Heart right ventricle (tissue), 16 donors: ENCODE data around the gene DTNBP1. TPM values are rescaled to one million over a fixed set of nuclear protein-coding genes. Genes with fewer than 3 reads are reported as not detected.

ENCODE experiments used
- ATAC-seq, 8 donors: fragments of 200-7000 bp; cut with Tn5 transposase; one replicate each; pipeline ENCODE4 v1.9.1; 2020; ENCODE audit warnings: mild to moderate bottlenecking in 8 of 8, moderate library complexity in 8 of 8, moderate number of reproducible peaks in 1 of 8
- DNase-seq, 2 donors: peaks; one replicate each; pipeline ENCODE4 v3.0.0-alpha.2; 2020
- H3K27ac ChIP-seq, 10 donors: fragments of 200-600 bp; sonication (generic) in 2 of 10; one replicate each; pipeline versions ENCODE4 v1.5.0 to v1.8.0; 2020 to 2022; ENCODE audit warnings: mild to moderate bottlenecking in 3 of 10
- H3K27me3 ChIP-seq, 7 donors: fragments of 200-600 bp; one replicate each; pipeline ENCODE4 v1.8.0; 2021 to 2022; ENCODE audit warnings: mild to moderate bottlenecking in 2 of 7
- H3K36me3 ChIP-seq, 9 donors: fragments of 200-600 bp; sonication (generic) in 1 of 9; one replicate each; pipeline versions ENCODE4 v1.5.0 to v1.8.0; 2020 to 2022; ENCODE audit warnings: mild to moderate bottlenecking in 2 of 9
- H3K4me1 ChIP-seq, 9 donors: fragments of 200-600 bp; sonication (generic) in 1 of 9; one replicate each; pipeline versions ENCODE4 v1.5.0 to v1.8.0; 2020 to 2022; ENCODE audit warnings: mild to moderate bottlenecking in 4 of 9
- H3K4me3 ChIP-seq, 10 donors: fragments of 200-600 bp; sonication (generic) in 2 of 10; one replicate each; pipeline versions ENCODE4 v1.5.0 to v1.8.0; 2020 to 2022; ENCODE audit warnings: mild to moderate bottlenecking in 7 of 10, moderate library complexity in 2 of 10
- H3K9me3 ChIP-seq, 11 donors: fragments of 200-600 bp in 10 of 11; sonication (generic) in 2 of 11; one replicate each; pipeline versions ENCODE4 v1.5.0 to v1.8.0; 2013 to 2022; ENCODE audit warnings: mild to moderate bottlenecking in 2 of 11, control low read depth in 1 of 11, moderate library complexity in 1 of 11
- CTCF ChIP-seq, 9 donors: fragments of 200-600 bp; sonication (generic) in 2 of 9; IDR thresholded peaks; one replicate each; pipeline versions ENCODE4 v1.5.0 to v1.8.0; 2021 to 2022; ENCODE audit warnings: antibody characterized with exemption in 9 of 9, mild to moderate bottlenecking in 5 of 9, moderate library complexity in 1 of 9
- WGBS, 2 donors: extraction: QIAGEN DNeasy Blood & Tissue Kit; methylation state at CpG; one replicate each; pipeline ENCODE4 v1.1.7; 2013; ENCODE audit warnings: inconsistent platforms in 1 of 2; 5-methylcytosine and 5-hydroxymethylcytosine counted together
- intact Hi-C, 10 donors: fragments of 100-400 bp; cut with DNase I; formaldehyde crosslinking; loops; one replicate each; pipeline versions ENCODE4 v1.11.1 to v1.14.2; 2022
- polyA plus RNA-seq, 2 donors: library from polyadenylated mRNA; stranded (reverse); fragments of 200-250 nt; gene quantifications; one replicate each; pipeline ENCODE4 v1.2.3, GENCODE V29; 2013
- total RNA-seq, 10 donors: library from RNA; stranded (reverse); fragmentation: NEBNext Ultra II Directional in 3 of 10; extraction: Animal tissue kit (Norgen Biotek cat#: 25700) in 3 of 10; gene quantifications; one replicate each; pipeline versions ENCODE4 v1.2.1 to v1.2.4, GENCODE V29; 2021 to 2023
- donor health status: Arrhythmogenic right ventricular cardiomyopathy.
- donor health status: ischemic (EF 13 %, LVEDD 7.1; RV severe dilation, severe dysfunction).
- donor health status: healthy with polysubstance abuse.
- donor health status: DM: no; HTN: yes; CAD: no.
- donor health status: DM: no; HTN: no; CAD: no.
- donor health status: ischemic (EF 25% LVEDD 6.9; RV normal size, moderate dysfunction).
- donor health status: ischemic (EF 25% LVEDD 5.7; RV mildly dilated, moderate dysfunction).
- donor health status: healthy.
- donor health status: DM: yes; HTN: yes; CAD: no.
- donor health status: Ischemic cardiomyopathy.
- donor health status: ischemic (EF 35%, LVEDD 5.7; RV mildly dilated, moderate dysfunction).
- donor health status: nonischemic (EF 11% LVEDD 7.7; RV severe dilation, severe dysfunction).
- donor health status: DM: yes; HTN: yes; CAD: no.
- donor health status: PGD.
- donor health status: ischemic (EF 29% LVEDD 5.4; RV normal size, mild dysfunction).
- donor health status: nonischemic (EF 23%, LVEDD 6.1; RV moderate dilation, normal function).

The DTNBP1 gene
- total and polyA plus RNA-seq, 12 donors = 5.0 to 27.5 (median 18.4) TPM

- no peak for TF ChIP-seq CTCF (IDR thresholded peaks at IDR 0.05)
- H3K4me1 ChIP-seq = peaks cover 0 to 11% (median 0%) of the 10 kb centered on the region in 9 donors
- no peak overlapping the region for H3K27ac ChIP-seq
- H3K36me3 ChIP-seq = peaks cover 0 to 68% (median 12%) of the 10 kb centered on the region in 9 donors
- H3K9me3 ChIP-seq = peaks cover 0 to 9% (median 0%) of the 10 kb centered on the region in 11 donors
- H3K27me3 ChIP-seq = no peaks in the 10 kb centered on the region
- 98% methylated on average over 12 of the region's 12 CpGs for WGBS, 2 donors
- no peak overlapping the region for H3K4me3 ChIP-seq
- DNase-seq (no peak), ATAC-seq (no peak)
- intact Hi-C loops = loop anchor here in 1 of 10 donors (5.0 kb wide), 1 partner anchor 74 kb away; no protein-coding TSS in a partner anchor
These were observed 134.8 kb downstream of the DTNBP1 start for GRCh38 chr6:15527838-15528617.

GRCh38 chr6:15526212-15526701, 136.6 kb downstream of the DTNBP1 start:
- no peak for TF ChIP-seq CTCF (IDR thresholded peaks at IDR 0.05)
- Histone ChIP-seq H3K9me3 (peaks cover 0 to 9% (median 0%) of the 10 kb centered on the region in 11 donors), H3K27ac (no peak overlapping the region), H3K4me1 (peaks cover 0 to 25% (median 0%) of the 10 kb centered on the region in 9 donors), H3K36me3 (peaks cover 0 to 75% (median 12%) of the 10 kb centered on the region in 9 donors), H3K4me3 (no peak overlapping the region), H3K27me3 (no peaks in the 10 kb centered on the region)
- intact Hi-C loops = loop anchor here in 1 of 10 donors (5.0 kb wide), 1 partner anchor 76 kb away; no protein-coding TSS in a partner anchor
- DNase-seq = no peak
- peak in 2 of 8 donors; percentile 53 to 56 for ATAC-seq
- 92 to 96% methylated on average over 13 of the region's 13 CpGs for WGBS, 2 donors

- 96 to 97% methylated on average over 14 of the region's 14 CpGs for WGBS, 2 donors
- DNase-seq = no peak
- no peak for TF ChIP-seq CTCF (IDR thresholded peaks at IDR 0.05)
These were observed 137.9 kb downstream of the DTNBP1 start for GRCh38 chr6:15524861-15525401.

More at GRCh38 chr6:15524861-15525401, 137.9 kb downstream of the DTNBP1 start:
- H3K27ac ChIP-seq = no peak overlapping the region
- no peaks in the 10 kb centered on the region for H3K27me3 ChIP-seq
- H3K4me3 ChIP-seq = no peak overlapping the region
- peaks cover 0 to 78% (median 20%) of the 10 kb centered on the region in 9 donors for H3K36me3 ChIP-seq
- peaks cover 0 to 9% (median 0%) of the 10 kb centered on the region in 11 donors for H3K9me3 ChIP-seq
- H3K4me1 ChIP-seq = peaks cover 0 to 25% (median 0%) of the 10 kb centered on the region in 9 donors
- intact Hi-C loops = loop anchor here in 1 of 10 donors (5.0 kb wide), 1 partner anchor 77 kb away; no protein-coding TSS in a partner anchor
- no peak for ATAC-seq
